ENCODE data around the gene TUBA4B.

- TF ChIP-seq GABPA (IDR thresholded peaks at IDR 0.05; ENCODE audit: low read depth) (no peak), CTCF (IDR thresholded peaks at IDR 0.05; ENCODE audit: insufficient read depth, low read length) (no peak), POLR2AphosphoS5 (IDR thresholded peaks at IDR 0.05; ENCODE audit: low read depth) (no peak), SPI1 (IDR thresholded peaks at IDR 0.05; ENCODE audit: borderline replicate concordance, low read depth) (no peak)
- TF ChIP-seq, protein P1, sequence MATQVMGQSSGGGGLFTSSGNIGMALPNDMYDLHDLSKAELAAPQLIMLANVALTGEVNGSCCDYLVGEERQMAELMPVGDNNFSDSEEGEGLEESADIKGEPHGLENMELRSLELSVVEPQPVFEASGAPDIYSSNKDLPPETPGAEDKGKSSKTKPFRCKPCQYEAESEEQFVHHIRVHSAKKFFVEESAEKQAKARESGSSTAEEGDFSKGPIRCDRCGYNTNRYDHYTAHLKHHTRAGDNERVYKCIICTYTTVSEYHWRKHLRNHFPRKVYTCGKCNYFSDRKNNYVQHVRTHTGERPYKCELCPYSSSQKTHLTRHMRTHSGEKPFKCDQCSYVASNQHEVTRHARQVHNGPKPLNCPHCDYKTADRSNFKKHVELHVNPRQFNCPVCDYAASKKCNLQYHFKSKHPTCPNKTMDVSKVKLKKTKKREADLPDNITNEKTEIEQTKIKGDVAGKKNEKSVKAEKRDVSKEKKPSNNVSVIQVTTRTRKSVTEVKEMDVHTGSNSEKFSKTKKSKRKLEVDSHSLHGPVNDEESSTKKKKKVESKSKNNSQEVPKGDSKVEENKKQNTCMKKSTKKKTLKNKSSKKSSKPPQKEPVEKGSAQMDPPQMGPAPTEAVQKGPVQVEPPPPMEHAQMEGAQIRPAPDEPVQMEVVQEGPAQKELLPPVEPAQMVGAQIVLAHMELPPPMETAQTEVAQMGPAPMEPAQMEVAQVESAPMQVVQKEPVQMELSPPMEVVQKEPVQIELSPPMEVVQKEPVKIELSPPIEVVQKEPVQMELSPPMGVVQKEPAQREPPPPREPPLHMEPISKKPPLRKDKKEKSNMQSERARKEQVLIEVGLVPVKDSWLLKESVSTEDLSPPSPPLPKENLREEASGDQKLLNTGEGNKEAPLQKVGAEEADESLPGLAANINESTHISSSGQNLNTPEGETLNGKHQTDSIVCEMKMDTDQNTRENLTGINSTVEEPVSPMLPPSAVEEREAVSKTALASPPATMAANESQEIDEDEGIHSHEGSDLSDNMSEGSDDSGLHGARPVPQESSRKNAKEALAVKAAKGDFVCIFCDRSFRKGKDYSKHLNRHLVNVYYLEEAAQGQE (IDR thresholded peaks at IDR 0.05; ENCODE audit: insufficient replicate concordance, low read depth) = no peak
These were observed 7.2 kb upstream of the TUBA4B start for GRCh38 chr2:219245899-219246230.
